HepG2 (cell line): Measurements from ENCODE around the gene THSD8. TPM values are rescaled to one million over a fixed set of nuclear protein-coding genes. Genes with fewer than 3 reads are reported as not detected.

Experiments used
- GATAD2A ChIP-seq: IDR thresholded peaks from 2 replicates; pipeline ENCODE4 v1.6.1; 2016
- GRHL1 ChIP-seq: sonication (generic); formaldehyde crosslinking; conservative IDR thresholded peaks from 2 replicates; pipeline ENCODE4 v1.8.0; 2022; ENCODE audit warnings: missing genetic modification reagents
- HOMEZ ChIP-seq: IDR thresholded peaks from 2 replicates; pipeline ENCODE4 v1.6.1; 2016; ENCODE audit warnings: low read depth
- IKZF4 ChIP-seq: sonication (generic); formaldehyde crosslinking; IDR thresholded peaks from 2 replicates; pipeline ENCODE4 v1.5.1; 2020; ENCODE audit warnings: borderline replicate concordance, mild to moderate bottlenecking, low read depth, missing genetic modification reagents; ENCODE audit errors: not compliant biosample characterization
- IRF9 ChIP-seq: sonication (generic); formaldehyde crosslinking; IDR thresholded peaks from 2 replicates; pipeline ENCODE4 v1.8.0; 2022; ENCODE audit warnings: missing genetic modification reagents, mild to moderate bottlenecking, borderline replicate concordance
- PTBP1 ChIP-seq: fragments of 200-400 bp; formaldehyde crosslinking; IDR thresholded peaks from 2 replicates; pipeline ENCODE4 v1.6.1; 2018; ENCODE audit warnings: low read length, low read depth; ENCODE audit not compliant: poor library complexity, severe bottlenecking
- RARA ChIP-seq: IDR thresholded peaks from 2 replicates; pipeline ENCODE4 v1.6.1; 2016; ENCODE audit warnings: missing genetic modification reagents, missing compliant biosample characterization
- RFX1 ChIP-seq: fragments of 450-650 bp; IDR thresholded peaks from 2 replicates; pipeline ENCODE4 v1.6.1; 2017
- SKIL ChIP-seq: sonication (generic); formaldehyde crosslinking; IDR thresholded peaks from 2 replicates; pipeline ENCODE4 v1.8.0; 2022; ENCODE audit warnings: missing genetic modification reagents, mild to moderate bottlenecking, moderate library complexity, borderline replicate concordance
- SMAD9 ChIP-seq: sonication (generic); formaldehyde crosslinking; IDR thresholded peaks from 2 replicates; pipeline ENCODE4 v1.5.1; 2020; ENCODE audit warnings: mild to moderate bottlenecking, missing genetic modification reagents
- SNRNP70 ChIP-seq: fragments of 200-400 bp; formaldehyde crosslinking; IDR thresholded peaks from 2 replicates; pipeline ENCODE4 v1.6.1; 2017; ENCODE audit warnings: mild to moderate bottlenecking, low read depth, low read length, moderate library complexity
- TCF7 ChIP-seq: sonication (generic); IDR thresholded peaks from 2 replicates; pipeline ENCODE4 v1.6.1; 2016; ENCODE audit warnings: antibody characterized with exemption, low read depth
- ZMYM2 ChIP-seq: sonication (generic); formaldehyde crosslinking; IDR thresholded peaks from 2 replicates; pipeline ENCODE4 v1.8.0; 2022; ENCODE audit warnings: mild to moderate bottlenecking, missing genetic modification reagents
- ZNF280D ChIP-seq: sonication (generic); formaldehyde crosslinking; IDR thresholded peaks from 2 replicates; pipeline ENCODE4 v1.5.1; 2020; ENCODE audit warnings: mild to moderate bottlenecking, missing genetic modification reagents
- ZNF570 ChIP-seq: sonication (generic); formaldehyde crosslinking; IDR thresholded peaks from 2 replicates; pipeline ENCODE4 v1.4.0; 2020; ENCODE audit warnings: mild to moderate bottlenecking, missing genetic modification reagents, borderline replicate concordance
- ZNF83 ChIP-seq: sonication (generic); formaldehyde crosslinking; IDR thresholded peaks from 2 replicates; pipeline ENCODE4 v1.4.0; 2020; ENCODE audit warnings: missing genetic modification reagents, mild to moderate bottlenecking, borderline replicate concordance
- ZSCAN5A ChIP-seq: sonication (generic); formaldehyde crosslinking; IDR thresholded peaks from 2 replicates; pipeline ENCODE4 v1.8.0; 2022; ENCODE audit warnings: mild to moderate bottlenecking, missing genetic modification reagents, borderline replicate concordance
- polyA plus RNA-seq, 8 experiments: library from polyadenylated mRNA; depleted of rRNA in 3 of 8; stranded (reverse) in 7 of 8; unstranded in 1 of 8; fragments of >200 nt; fragmentation: Illumina TruSeq in 4 of 8; extraction: Trizol in 4 of 8; gene quantifications; 2 replicates each; pipeline versions ENCODE4 v1.2.1 to v1.2.3, GENCODE V29; 2011 to 2016; ENCODE audit warnings: low read depth in 4 of 8, missing spikeins in 1 of 8, mixed read lengths in 1 of 8; ENCODE audit not compliant: insufficient read depth in 1 of 8
- total RNA-seq, 5 experiments: library from RNA; depleted of rRNA; stranded (reverse); fragments of >200 nt; fragmentation: Illumina TruSeq; extraction: Trizol; gene quantifications; 2 replicates each; pipeline ENCODE4 v1.2.3, GENCODE V29; 2016; ENCODE audit warnings: low read depth in 1 of 5

The THSD8 gene
- total and polyA plus RNA-seq, 2 of the 13 experiments (the other 11 are each of a cell fraction or from before 2014, with no cell fraction given): 4.8 to 14.9 TPM

GRCh38 chr19:12793290-12794195 lies 8.3 kb upstream of the THSD8 start (continued):
- TF ChIP-seq RARA (CRISPR knock-in tag) (no peak), ZNF570 (CRISPR knock-in tag) (no peak), IRF9 (CRISPR knock-in tag) (no peak), ZMYM2 (CRISPR knock-in tag) (no peak), GRHL1 (CRISPR knock-in tag) (no peak), PTBP1 (no peak), ZNF83 (CRISPR knock-in tag) (no peak), SMAD9 (CRISPR knock-in tag) (no peak), ZNF280D (no peak), SNRNP70 (no peak), TCF7 (no peak), SKIL (CRISPR knock-in tag) (peak; percentile 34; the same call in 1 of the 2 replicates), HOMEZ (CRISPR knock-in tag) (no peak), GATAD2A (CRISPR knock-in tag) (no peak; the same call in 1 of the 2 replicates), ZSCAN5A (CRISPR knock-in tag) (no peak), IKZF4 (CRISPR knock-in tag) (no peak), RFX1 (no peak)
